WTC11 (cell line): Measurements from ENCODE around the gene CCDC157.

Experiments
- AR ChIP-seq: fragments of 250-450 bp; sonication (Bioruptor Pico); IDR thresholded peaks from 2 replicates; pipeline ENCODE4 v1.9.0; 2021; ENCODE audit warnings: mild to moderate bottlenecking
- ATF1 ChIP-seq: sonication (generic); formaldehyde crosslinking; IDR thresholded peaks from 2 replicates; pipeline ENCODE4 v1.8.1; 2023; ENCODE audit warnings: mild to moderate bottlenecking, moderate library complexity, missing genetic modification reagents
- CTCF ChIP-seq: fragments of 200-600 bp; IDR thresholded peaks from 2 replicates; pipeline ENCODE4 v1.8.0; 2022; ENCODE audit warnings: antibody characterized with exemption
- E2F1 ChIP-seq: sonication (generic); formaldehyde crosslinking; IDR thresholded peaks from 2 replicates; pipeline ENCODE4 v1.8.0; 2022; ENCODE audit warnings: mild to moderate bottlenecking, missing genetic modification reagents
- ETV6 ChIP-seq: sonication (generic); formaldehyde crosslinking; IDR thresholded peaks from 2 replicates; pipeline ENCODE4 v1.8.1; 2022; ENCODE audit warnings: mild to moderate bottlenecking, missing genetic modification reagents
- IRF1 ChIP-seq: sonication (generic); formaldehyde crosslinking; IDR thresholded peaks from 2 replicates; pipeline ENCODE4 v1.8.0; 2023; ENCODE audit warnings: missing genetic modification reagents
- KAT7 ChIP-seq: sonication (generic); formaldehyde crosslinking; IDR thresholded peaks from 2 replicates; pipeline ENCODE4 v1.8.1; 2023; ENCODE audit warnings: missing genetic modification reagents, mild to moderate bottlenecking, borderline replicate concordance
- MAX ChIP-seq: sonication (generic); formaldehyde crosslinking; IDR thresholded peaks from 2 replicates; pipeline ENCODE4 v1.8.0; 2022; ENCODE audit warnings: mild to moderate bottlenecking, missing genetic modification reagents
- MYBL2 ChIP-seq: sonication (generic); formaldehyde crosslinking; IDR thresholded peaks from 2 replicates; pipeline ENCODE4 v1.8.1; 2023; ENCODE audit warnings: mild to moderate bottlenecking, moderate library complexity, missing genetic modification reagents
- NR3C1 ChIP-seq: sonication (generic); formaldehyde crosslinking; conservative IDR thresholded peaks from 2 replicates; pipeline ENCODE4 v1.8.1; 2023; ENCODE audit warnings: low read depth, mild to moderate bottlenecking, missing genetic modification reagents
- SMAD3 ChIP-seq: sonication (generic); formaldehyde crosslinking; IDR thresholded peaks from 2 replicates; pipeline ENCODE4 v1.8.0; 2022; ENCODE audit warnings: missing genetic modification reagents, mild to moderate bottlenecking, borderline replicate concordance
- TP53 ChIP-seq: sonication (generic); formaldehyde crosslinking; IDR thresholded peaks from 2 replicates; pipeline ENCODE4 v1.8.1; 2023; ENCODE audit warnings: mild to moderate bottlenecking, missing genetic modification reagents
- USF2 ChIP-seq: sonication (generic); formaldehyde crosslinking; IDR thresholded peaks from 2 replicates; pipeline ENCODE4 v1.8.1; 2023; ENCODE audit warnings: mild to moderate bottlenecking, missing genetic modification reagents, moderate library complexity
- ZNF423 ChIP-seq: fragments of 250-450 bp; sonication (Bioruptor Pico); IDR thresholded peaks from 2 replicates; pipeline ENCODE4 v2.1.2; 2022; ENCODE audit warnings: mild to moderate bottlenecking, moderate library complexity

GRCh38 chr22:30408388-30409102, 51.7 kb downstream of the CCDC157 start:
- TF ChIP-seq AR: no peak
- TF ChIP-seq ETV6 (CRISPR knock-in tag): no peak
- TF ChIP-seq CTCF: no peak
- no peak for TF ChIP-seq NR3C1 (CRISPR knock-in tag)
- no peak for TF ChIP-seq TP53 (CRISPR knock-in tag)
- no peak for TF ChIP-seq MAX
- TF ChIP-seq E2F1: no peak
- TF ChIP-seq IRF1: no peak
- TF ChIP-seq ZNF423 (CRISPR knock-in tag): no peak
- no peak for TF ChIP-seq SMAD3
- TF ChIP-seq MYBL2: no peak
- no peak for TF ChIP-seq KAT7 (CRISPR knock-in tag)
- TF ChIP-seq USF2 (CRISPR knock-in tag): no peak
- no peak for TF ChIP-seq ATF1 (CRISPR knock-in tag)
